Osteocyte (in vitro differentiated cells): ENCODE data around the gene STX5. TPM values are rescaled to one million over a fixed set of nuclear protein-coding genes. Genes with fewer than 3 reads are reported as not detected.

Source experiments
- DNase-seq: peaks from one replicate; pipeline ENCODE4 v3.0.0; 2021; ENCODE audit warnings: mixed read lengths; ENCODE audit not compliant: unreplicated experiment; ENCODE audit errors: extremely low spot score
- H3K27ac Mint-ChIP-seq: one replicate; pipeline ENCODE4 v1.8.0; 2021; ENCODE audit warnings: mild to moderate bottlenecking, mixed read lengths; ENCODE audit not compliant: unreplicated experiment
- H3K27me3 Mint-ChIP-seq: one replicate; pipeline ENCODE4 v1.8.0; 2021; ENCODE audit warnings: mixed read lengths; ENCODE audit not compliant: unreplicated experiment
- H3K36me3 Mint-ChIP-seq: one replicate; pipeline ENCODE4 v1.8.0; 2021; ENCODE audit warnings: mixed read lengths; ENCODE audit not compliant: unreplicated experiment
- H3K4me1 Mint-ChIP-seq: one replicate; pipeline ENCODE4 v1.8.0; 2021; ENCODE audit warnings: mixed read lengths; ENCODE audit not compliant: unreplicated experiment
- H3K4me3 Mint-ChIP-seq: one replicate; pipeline ENCODE4 v1.8.0; 2021; ENCODE audit warnings: mild to moderate bottlenecking, moderate library complexity, mixed read lengths; ENCODE audit not compliant: unreplicated experiment
- H3K9me3 Mint-ChIP-seq: one replicate; pipeline ENCODE4 v1.8.0; 2021; ENCODE audit warnings: mixed read lengths; ENCODE audit not compliant: unreplicated experiment
- long read RNA-seq: library from polyadenylated mRNA; unstranded; transcript quantifications from one replicate; pipeline ENCODE4 v2.0.0, GENCODE V29; 2021
- total RNA-seq: library from RNA; stranded (reverse); gene quantifications from 2 replicates; pipeline ENCODE4 v1.2.1, GENCODE V29; 2021
- TF ChIP-seq, protein P1 (sequence below): fragments of 200-600 bp; sonication (generic); IDR thresholded peaks from 2 replicates; pipeline ENCODE4 v1.5.0; 2021; ENCODE audit warnings: antibody characterized with exemption, mild to moderate bottlenecking, moderate library complexity

The STX5 gene, protein sequence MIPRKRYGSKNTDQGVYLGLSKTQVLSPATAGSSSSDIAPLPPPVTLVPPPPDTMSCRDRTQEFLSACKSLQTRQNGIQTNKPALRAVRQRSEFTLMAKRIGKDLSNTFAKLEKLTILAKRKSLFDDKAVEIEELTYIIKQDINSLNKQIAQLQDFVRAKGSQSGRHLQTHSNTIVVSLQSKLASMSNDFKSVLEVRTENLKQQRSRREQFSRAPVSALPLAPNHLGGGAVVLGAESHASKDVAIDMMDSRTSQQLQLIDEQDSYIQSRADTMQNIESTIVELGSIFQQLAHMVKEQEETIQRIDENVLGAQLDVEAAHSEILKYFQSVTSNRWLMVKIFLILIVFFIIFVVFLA
- total RNA-seq = 65.3 and 71.0 TPM in 2 replicates
- long read RNA-seq, partial matches to known transcripts = 0 of 3 reads
- long read RNA-seq, other reads (novel, unspliced or antisense) = 2 of 3 reads

DNA sequence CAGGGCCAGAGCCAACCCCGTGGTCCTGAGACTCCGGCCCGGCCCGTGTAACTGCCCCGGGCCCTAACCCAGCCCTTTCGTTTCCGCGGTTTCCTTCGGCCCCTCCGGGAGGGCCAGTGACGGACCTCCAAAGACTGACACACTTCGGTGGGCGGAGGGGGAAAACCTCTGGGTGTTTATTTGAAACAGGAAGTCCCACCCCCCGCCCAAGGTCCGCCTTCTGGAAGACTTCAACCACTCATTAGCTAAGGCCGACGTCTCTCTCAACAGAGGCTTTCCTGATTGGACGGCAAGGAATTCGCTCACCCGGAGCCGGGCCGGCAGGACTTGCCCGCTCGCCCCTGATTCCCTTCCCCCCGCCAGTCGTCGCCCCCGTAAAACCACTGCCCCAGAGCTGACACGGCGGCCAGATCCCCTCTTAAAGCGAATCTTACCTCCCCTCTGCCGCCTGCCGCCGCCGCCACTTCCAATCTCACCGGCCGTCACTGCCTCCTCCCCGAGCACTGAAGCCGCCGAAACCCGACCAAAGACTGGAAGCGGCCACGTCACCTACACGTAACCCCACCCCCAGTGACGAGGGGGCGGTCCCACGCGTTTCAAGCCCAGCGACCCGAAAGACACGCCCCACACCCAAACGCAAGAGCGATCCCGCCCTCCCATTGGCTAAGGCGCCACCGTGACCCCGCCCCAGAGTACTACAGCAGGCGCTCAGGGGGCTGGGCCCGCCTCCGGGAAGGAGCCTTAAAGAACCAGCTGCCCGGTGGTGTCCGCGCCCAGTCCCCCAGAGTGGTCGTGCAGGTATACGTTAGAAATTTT lies at the start of gene STX5:
Gene STX5, minus strand, starts transcription at position 532 of the 816 bp plus-strand sequence. CDS start 808 bp downstream, outside the sequence.
- Mint-ChIP-seq H3K36me3 (peaks cover 17% of the 10 kb centered on the region), H3K9me3 (no peaks in the 10 kb centered on the region), H3K27me3 (no peaks in the 10 kb centered on the region), H3K4me1 (peaks cover 30% of the 10 kb centered on the region), H3K4me3 (peak within 1 kb of the TSS; percentile 98), H3K27ac (peak within 1 kb of the TSS; percentile 100)
- DNase-seq = peak; percentile 100
- TF ChIP-seq, protein P1, sequence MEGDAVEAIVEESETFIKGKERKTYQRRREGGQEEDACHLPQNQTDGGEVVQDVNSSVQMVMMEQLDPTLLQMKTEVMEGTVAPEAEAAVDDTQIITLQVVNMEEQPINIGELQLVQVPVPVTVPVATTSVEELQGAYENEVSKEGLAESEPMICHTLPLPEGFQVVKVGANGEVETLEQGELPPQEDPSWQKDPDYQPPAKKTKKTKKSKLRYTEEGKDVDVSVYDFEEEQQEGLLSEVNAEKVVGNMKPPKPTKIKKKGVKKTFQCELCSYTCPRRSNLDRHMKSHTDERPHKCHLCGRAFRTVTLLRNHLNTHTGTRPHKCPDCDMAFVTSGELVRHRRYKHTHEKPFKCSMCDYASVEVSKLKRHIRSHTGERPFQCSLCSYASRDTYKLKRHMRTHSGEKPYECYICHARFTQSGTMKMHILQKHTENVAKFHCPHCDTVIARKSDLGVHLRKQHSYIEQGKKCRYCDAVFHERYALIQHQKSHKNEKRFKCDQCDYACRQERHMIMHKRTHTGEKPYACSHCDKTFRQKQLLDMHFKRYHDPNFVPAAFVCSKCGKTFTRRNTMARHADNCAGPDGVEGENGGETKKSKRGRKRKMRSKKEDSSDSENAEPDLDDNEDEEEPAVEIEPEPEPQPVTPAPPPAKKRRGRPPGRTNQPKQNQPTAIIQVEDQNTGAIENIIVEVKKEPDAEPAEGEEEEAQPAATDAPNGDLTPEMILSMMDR = no peak

DNA sequence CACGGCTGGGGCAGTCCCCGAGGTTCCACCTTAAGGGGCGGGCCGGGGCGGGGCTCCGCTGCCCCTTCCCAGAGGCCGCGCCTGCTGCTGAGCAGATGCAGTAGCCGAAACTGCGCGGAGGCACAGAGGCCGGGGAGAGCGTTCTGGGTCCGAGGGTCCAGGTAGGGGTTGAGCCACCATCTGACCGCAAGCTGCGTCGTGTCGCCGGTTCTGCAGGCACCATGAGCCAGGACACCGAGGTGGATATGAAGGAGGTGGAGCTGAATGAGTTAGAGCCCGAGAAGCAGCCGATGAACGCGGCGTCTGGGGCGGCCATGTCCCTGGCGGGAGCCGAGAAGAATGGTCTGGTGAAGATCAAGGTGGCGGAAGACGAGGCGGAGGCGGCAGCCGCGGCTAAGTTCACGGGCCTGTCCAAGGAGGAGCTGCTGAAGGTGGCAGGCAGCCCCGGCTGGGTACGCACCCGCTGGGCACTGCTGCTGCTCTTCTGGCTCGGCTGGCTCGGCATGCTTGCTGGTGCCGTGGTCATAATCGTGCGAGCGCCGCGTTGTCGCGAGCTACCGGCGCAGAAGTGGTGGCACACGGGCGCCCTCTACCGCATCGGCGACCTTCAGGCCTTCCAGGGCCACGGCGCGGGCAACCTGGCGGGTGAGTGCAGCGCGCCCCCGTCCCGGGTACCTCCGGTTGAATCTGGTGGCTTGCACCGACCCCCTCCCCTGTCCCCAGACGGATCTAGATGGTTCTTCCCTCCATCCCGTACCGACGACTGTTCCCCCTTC lies 49.1 kb upstream of the STX5 start, which contains the start of gene SLC3A2:
Gene SLC3A2, plus strand, starts transcription at position 94 of the 776 bp plus-strand sequence. Its CDS starts 128 bp downstream, at position 222.
- TF ChIP-seq, protein P1 = peak; percentile 67
- H3K4me1 Mint-ChIP-seq = peaks cover 45% of the 10 kb centered on the region

DNA sequence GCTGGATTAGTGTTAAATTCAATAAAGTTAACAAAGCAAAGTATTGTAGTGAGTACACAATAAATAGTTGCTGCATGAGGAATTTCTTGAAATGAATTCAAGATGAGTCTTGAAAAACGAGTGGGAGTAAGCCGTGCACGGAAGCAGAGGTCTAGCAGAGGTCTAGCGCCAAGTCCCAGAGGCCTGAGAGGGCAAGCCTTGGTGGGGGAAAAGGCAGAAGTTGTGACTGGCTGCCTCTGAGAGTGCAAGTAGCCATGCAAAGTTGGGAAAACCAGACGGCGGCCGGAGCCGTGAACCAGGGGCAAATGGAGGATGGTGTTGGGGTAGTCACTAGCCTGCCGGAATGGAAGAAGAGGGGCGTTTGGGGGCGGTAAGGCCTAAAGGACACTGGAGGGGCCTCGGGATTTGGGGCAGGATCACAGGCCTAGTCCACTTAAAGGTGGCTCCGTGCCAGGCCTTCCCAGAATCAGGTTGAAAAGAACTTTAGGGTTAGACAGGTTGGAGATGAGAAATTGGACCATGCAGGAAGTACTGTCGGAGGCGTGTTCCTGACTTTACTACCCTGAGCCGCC lies 48.5 kb upstream of the STX5 start:
- Mint-ChIP-seq H3K9me3 (no peaks in the 10 kb centered on the region), H3K27me3 (no peaks in the 10 kb centered on the region)

More for the DNA sequence above, 49.1 kb upstream of the STX5 start, which contains the start of gene SLC3A2:
- Mint-ChIP-seq H3K27ac (peak within 1 kb of the TSS; percentile 100), H3K27me3 (no peaks in the 10 kb centered on the region), H3K36me3 (peaks cover 37% of the 10 kb centered on the region), H3K4me3 (peak within 1 kb of the TSS; percentile 100), H3K9me3 (no peaks in the 10 kb centered on the region)
- DNase-seq = peak; percentile 91

DNA sequence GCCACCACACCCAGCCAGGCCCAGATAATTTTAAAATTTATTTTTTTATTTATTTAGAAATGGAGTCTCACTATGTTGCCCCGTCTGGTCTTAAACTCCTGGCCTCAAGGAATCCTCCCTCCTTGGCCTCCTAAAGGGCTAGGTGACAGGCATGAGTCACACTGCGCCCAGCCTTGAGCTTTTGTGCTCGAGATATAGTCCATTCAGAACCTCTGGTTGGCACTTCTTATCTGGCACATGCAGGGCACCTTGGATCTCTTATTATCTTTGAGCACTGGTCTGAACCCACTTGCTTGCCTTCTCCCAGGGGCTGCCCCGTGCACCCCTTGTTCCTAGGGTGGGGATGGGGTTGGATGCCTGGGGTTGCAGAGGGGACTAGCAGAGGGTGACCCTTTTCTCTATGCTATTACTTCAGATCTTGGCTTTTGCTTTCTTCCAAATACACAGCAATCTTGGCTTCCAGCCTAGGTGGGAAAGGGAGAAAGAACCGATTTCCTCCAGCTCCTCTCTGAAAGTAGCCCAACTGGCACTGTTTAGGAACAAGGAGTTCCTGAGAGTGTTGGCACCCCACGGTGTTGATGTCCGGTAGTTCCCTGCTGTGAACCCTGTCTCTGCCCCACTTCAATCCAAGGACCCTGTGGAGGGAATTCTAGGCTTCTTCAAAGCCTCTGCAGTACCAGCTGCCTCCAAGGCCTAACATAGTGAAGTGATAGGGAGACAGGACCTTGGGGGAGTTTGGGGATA lies 47.6 kb upstream of the STX5 start:
- no peak for DNase-seq
- Mint-ChIP-seq H3K27me3 (no peaks in the 10 kb centered on the region), H3K4me3 (peak overlapping the region; percentile 100), H3K4me1 (peaks cover 34% of the 10 kb centered on the region), H3K9me3 (no peaks in the 10 kb centered on the region), H3K36me3 (peaks cover 28% of the 10 kb centered on the region), H3K27ac (peak overlapping the region; percentile 100)
- TF ChIP-seq, protein P1 = no peak

More for the DNA sequence above, 48.5 kb upstream of the STX5 start:
- Mint-ChIP-seq H3K4me3 (peak overlapping the region; percentile 100), H3K4me1 (peaks cover 40% of the 10 kb centered on the region), H3K27ac (peak overlapping the region; percentile 100), H3K36me3 (peaks cover 31% of the 10 kb centered on the region)
- TF ChIP-seq, protein P1 = no peak
- DNase-seq = no peak
